Coronary artery (tissue), 2 donors: ENCODE results near the gene BDH2.

Experiments
- DNase-seq: peaks from one replicate; pipeline ENCODE4 v3.0.0-alpha.2; 2017; ENCODE audit warnings: low spot score
- H3K27ac ChIP-seq, 2 donors: fragments of 200-600 bp; sonication (generic); one replicate each; pipeline ENCODE4 v1.5.1; 2016 to 2019
- H3K4me3 ChIP-seq: fragments of 200-600 bp; sonication (generic); 2 replicates; pipeline ENCODE4 v1.5.1; 2016; ENCODE audit warnings: mild to moderate bottlenecking, moderate library complexity
- TF ChIP-seq, protein P1 (sequence below): fragments of 200-600 bp; sonication (generic); IDR thresholded peaks from one replicate; pipeline ENCODE4 v1.5.1; 2019; ENCODE audit warnings: antibody characterized with exemption

Gene BDH2

DNA sequence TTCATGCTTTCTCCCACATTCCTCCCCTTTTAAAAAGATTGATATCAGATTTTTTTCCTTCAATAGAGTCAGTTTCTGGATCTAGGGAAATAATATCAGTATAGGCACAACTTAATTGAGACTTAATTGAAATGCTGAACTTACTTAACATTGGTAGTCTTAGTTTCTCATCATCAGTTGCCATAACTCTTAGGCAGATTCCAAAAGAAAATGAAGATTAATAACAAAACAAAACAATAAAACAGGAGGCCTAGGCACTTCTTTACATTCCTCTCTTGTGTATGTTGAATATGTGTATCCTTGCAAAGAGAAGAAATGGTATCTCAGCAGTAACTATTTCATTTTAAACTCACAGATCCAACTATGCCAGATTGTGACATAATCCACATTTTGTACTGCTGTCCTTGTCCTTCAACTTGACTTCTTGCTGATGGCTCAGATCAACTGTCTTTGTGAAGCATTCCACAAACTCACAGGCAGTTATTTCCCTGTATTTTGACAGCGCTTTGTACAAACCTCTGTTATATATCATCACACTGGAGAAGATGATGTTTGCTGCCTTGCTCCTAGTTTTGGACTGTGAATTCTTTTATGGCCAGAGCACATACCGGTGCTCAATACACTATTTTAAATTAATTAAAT lies 14.0 kb downstream of the BDH2 start:
- DNase-seq: no peak
- H3K27ac ChIP-seq: no peak overlapping the region
- no peak overlapping the region for H3K4me3 ChIP-seq
- TF ChIP-seq, protein P1, sequence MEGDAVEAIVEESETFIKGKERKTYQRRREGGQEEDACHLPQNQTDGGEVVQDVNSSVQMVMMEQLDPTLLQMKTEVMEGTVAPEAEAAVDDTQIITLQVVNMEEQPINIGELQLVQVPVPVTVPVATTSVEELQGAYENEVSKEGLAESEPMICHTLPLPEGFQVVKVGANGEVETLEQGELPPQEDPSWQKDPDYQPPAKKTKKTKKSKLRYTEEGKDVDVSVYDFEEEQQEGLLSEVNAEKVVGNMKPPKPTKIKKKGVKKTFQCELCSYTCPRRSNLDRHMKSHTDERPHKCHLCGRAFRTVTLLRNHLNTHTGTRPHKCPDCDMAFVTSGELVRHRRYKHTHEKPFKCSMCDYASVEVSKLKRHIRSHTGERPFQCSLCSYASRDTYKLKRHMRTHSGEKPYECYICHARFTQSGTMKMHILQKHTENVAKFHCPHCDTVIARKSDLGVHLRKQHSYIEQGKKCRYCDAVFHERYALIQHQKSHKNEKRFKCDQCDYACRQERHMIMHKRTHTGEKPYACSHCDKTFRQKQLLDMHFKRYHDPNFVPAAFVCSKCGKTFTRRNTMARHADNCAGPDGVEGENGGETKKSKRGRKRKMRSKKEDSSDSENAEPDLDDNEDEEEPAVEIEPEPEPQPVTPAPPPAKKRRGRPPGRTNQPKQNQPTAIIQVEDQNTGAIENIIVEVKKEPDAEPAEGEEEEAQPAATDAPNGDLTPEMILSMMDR: no peak

DNA sequence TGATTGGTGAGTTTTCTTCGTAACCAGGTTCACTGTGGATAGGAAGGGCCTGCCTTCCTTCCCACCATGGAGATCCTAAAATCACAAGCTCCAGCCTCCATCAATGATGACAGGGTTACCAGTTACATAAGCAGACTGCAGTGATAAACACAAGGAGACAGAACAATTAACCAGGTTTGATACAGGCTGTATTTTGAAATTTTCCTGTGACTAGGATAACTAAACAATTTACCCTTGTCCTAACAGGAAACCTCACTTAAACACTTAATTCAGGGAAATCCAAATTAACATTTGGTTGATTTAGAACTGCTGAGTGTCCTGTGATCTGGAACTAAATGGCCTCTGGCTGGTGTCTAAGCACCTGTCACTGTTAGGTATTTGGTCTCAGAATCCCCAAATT lies 20.0 kb downstream of the BDH2 start:
- no peak for DNase-seq
- Histone ChIP-seq H3K27ac (no peak overlapping the region), H3K4me3 (no peak overlapping the region)
- TF ChIP-seq, protein P1: no peak

DNA sequence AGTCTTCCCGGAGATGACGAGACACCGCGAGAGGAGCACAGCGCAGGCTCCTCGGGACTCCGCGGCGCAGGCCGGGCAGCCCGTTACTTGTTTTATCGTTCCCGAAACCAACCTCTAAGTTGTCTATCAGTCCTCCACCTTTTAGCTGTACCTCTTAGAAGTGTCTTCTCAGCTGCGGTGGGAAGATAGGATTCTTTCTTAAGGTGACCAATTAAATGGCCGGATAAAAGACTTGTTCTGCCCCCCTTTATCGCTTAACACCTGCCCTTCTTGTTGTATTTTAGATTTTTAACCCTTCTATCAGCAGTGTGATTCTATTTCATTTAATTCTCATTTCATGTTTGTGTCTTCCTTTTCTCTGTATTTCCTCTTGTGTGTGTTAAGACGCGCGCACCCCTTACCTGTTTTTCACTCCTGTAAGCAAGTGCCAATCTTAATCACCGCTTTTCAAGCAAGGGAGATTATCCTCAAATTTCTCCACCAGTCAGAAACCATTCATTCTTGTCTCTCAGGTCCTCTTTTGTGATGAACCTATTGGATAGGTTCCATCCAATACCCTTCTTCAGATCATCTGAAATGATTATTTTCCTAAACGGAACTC lies 22.8 kb downstream of the BDH2 start, which contains the start of gene SLC9B2:
Gene SLC9B2 (minus strand): TSS at position 15 of the 601 bp plus-strand sequence. CDS start 9,211 bp downstream, outside the sequence.
- DNase-seq: no peak
- Histone ChIP-seq H3K4me3 (peak within 1 kb of the TSS; percentile 78), H3K27ac (peak within 1 kb of the TSS; percentile 84 to 87)
- TF ChIP-seq, protein P1: no peak

DNA sequence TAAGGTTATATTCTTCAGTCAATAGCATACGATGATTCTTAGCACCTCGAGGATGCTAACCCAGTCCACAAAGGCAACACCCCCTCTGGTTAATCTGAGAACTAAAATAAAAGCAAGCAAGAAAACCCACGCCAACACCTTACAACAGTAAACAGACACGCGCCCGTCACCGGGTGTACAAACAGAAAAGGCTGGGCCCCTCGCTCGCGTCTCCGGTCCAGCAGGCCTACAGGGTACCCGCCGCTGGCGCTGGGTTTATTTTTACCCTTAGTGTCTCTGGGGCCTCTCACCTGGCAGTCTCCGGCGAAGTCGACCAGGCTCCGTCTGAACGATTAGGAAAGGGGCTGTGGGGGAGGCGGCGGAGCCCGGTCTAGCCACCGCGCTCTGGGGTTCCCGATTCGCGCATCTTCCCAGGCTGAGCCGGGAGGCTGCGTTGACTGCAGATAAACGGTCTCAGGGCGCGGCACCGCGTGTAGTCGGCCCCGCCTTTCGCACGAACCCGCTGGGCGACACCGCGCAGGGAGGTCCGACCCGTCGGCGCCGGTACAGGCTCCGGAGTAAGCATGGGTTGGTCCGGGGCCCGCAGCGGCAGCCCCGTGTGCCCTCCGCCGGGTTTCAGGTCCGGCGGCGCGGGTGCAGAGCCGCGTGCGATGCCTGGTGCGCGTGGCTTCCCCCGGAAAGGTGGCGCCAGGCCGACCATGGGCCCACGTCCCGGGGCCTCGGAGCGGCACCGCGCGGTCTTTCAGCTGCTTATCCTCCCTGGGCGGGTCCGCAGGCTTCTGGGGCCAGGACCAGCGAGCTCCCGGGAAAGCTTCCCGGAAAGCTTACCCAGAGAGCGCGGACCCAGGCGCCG lies 23.5 kb downstream of the BDH2 start:
- Histone ChIP-seq H3K4me3 (peak overlapping the region; percentile 78), H3K27ac (peak overlapping the region; percentile 84 to 87)
- peak; percentile 81 for DNase-seq
- TF ChIP-seq, protein P1: no peak

DNA sequence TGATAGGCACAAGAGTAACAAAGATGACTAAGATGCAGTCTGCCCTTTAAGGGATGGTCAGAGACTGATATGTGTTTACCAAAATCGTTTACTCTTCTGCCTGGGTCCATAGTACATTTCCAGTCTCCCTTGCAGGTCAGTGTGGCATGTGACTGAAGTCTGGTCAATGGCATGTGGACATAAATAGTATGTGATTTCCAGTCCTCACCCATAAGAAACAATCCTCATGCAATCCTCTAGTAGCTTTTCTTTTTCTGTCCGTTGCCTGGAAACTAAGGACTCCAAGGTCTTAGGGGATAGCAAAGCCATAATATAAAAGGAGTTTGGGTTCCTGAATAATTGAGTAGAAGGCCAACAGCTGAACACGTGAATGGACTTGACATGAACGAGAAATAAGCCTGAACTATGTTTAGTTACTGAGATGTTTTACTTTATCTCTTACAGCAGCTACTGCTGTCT lies 24.2 kb downstream of the BDH2 start:
- H3K4me3 ChIP-seq: peak overlapping the region; percentile 78
- no peak for DNase-seq
- peak overlapping the region; percentile 84 to 87 for H3K27ac ChIP-seq
- TF ChIP-seq, protein P1: no peak

DNA sequence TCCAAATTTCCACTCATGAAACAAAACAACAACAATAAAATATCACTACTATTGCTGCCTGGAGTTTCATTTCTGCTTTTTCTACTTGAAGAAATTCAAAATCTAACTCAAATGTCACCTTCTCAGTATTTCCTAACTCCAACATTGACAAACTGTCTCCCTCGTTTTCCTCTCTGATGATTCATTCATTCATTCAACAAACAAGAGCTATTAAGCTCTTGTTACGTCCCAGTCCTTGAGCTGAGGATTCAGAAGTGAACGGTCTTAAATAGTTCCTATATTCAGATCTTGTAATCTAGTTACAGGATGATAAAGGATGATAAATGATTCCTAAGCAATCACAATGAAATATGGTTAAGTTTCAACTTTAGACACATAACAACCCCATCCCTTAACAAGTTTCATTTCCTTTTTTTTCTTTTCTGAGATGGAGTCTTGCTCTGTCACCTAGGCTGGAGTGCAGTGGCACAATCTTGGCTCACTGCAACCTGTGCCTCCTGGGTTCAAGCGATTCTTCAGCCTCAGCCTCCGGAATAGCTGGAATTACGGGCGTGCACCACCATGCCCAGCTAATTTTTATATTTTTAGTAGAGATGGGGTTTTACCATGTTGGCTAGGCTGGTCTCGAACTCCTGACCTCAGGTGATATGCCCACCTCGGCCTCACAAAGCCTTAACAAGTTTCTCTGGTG lies 24.7 kb downstream of the BDH2 start:
- H3K4me3 ChIP-seq: peak overlapping the region; percentile 78
- peak overlapping the region in 1 of 2 donors; percentile 84 for H3K27ac ChIP-seq
- no peak for DNase-seq
- TF ChIP-seq, protein P1: no peak
